Measurements from ENCODE around the gene M6PR.

DNA sequence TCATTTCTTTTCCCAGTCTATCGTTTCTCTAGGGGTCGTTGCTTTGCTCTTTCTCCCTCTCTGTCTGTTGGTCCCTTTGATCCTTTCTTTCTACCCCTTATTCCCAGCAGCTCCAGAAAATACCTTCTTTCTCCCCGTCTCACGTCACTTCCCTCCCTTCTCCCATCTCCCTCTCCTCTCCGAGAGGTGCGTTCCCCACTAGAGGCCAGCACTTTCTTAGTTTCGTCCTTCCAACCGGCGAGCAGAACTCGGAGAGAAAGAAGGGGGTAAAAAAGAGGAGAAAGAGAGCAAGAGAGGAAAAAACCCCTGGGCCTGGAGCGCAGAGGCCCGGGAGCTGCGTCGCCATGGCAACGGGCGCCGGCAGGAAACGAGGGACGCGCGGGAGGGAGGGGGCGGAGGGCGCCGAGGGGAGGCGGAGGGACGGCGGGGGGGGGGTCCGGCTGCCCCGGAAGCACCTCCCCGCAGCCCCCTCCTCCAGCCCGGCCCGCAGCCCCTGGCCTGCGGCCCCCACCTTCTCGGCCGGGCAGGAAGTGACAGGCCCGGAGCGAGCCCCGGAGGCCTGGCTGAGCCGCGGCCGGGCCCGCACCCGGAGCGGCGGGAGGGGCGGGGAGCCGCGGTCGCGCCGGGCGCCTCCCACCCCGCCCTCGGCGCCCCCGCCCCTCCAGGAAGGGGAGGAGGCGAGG lies 35.3 kb downstream of the M6PR start, which contains the start of gene PHC1:
- TF ChIP-seq, protein P1, sequence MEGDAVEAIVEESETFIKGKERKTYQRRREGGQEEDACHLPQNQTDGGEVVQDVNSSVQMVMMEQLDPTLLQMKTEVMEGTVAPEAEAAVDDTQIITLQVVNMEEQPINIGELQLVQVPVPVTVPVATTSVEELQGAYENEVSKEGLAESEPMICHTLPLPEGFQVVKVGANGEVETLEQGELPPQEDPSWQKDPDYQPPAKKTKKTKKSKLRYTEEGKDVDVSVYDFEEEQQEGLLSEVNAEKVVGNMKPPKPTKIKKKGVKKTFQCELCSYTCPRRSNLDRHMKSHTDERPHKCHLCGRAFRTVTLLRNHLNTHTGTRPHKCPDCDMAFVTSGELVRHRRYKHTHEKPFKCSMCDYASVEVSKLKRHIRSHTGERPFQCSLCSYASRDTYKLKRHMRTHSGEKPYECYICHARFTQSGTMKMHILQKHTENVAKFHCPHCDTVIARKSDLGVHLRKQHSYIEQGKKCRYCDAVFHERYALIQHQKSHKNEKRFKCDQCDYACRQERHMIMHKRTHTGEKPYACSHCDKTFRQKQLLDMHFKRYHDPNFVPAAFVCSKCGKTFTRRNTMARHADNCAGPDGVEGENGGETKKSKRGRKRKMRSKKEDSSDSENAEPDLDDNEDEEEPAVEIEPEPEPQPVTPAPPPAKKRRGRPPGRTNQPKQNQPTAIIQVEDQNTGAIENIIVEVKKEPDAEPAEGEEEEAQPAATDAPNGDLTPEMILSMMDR (IDR thresholded peaks at IDR 0.05 in 8 of 11, conservative IDR thresholded peaks at IDR 0.05 in 3 of 11): peak in 7 of 11 experiments; percentile 25 to 50 (median 34)
- TF ChIP-seq POLR2AphosphoS5 (IDR thresholded peaks at IDR 0.05): peak in 1 of 3 donors; percentile 63
